Liver (tissue), 9 donors: ENCODE results near the gene TTC22. TPM values are rescaled to one million over a fixed set of nuclear protein-coding genes. Genes with fewer than 3 reads are reported as not detected.

Source experiments
- DNase-seq: peaks from one replicate; pipeline ENCODE4 v3.0.0-alpha.2; 2017; ENCODE audit warnings: low spot score
- H3K27ac ChIP-seq, 2 donors: one replicate each; pipeline ENCODE4 v1.7.0; 2013; ENCODE audit warnings: inconsistent platforms in 2 of 2, low read length in 2 of 2, control low read depth in 1 of 2, low read depth in 1 of 2, mild to moderate bottlenecking in 1 of 2
- H3K27me3 ChIP-seq, 4 donors: one replicate each; pipeline versions ENCODE4 v1.6.1 to v1.7.0; 2013; ENCODE audit warnings: low read length in 3 of 4, inconsistent platforms in 1 of 4, mild to moderate bottlenecking in 1 of 4, moderate library complexity in 1 of 4; ENCODE audit not compliant: control insufficient read depth in 4 of 4, insufficient read depth in 4 of 4
- H3K36me3 ChIP-seq, 4 donors: one replicate each; pipeline versions ENCODE4 v1.6.1 to v1.7.0; 2013; ENCODE audit warnings: low read length in 3 of 4, mild to moderate bottlenecking in 3 of 4, low read depth in 1 of 4, moderate library complexity in 1 of 4; ENCODE audit not compliant: control insufficient read depth in 4 of 4, insufficient read depth in 3 of 4
- H3K4me1 ChIP-seq, 4 donors: one replicate each; pipeline versions ENCODE4 v1.6.1 to v1.7.0; 2013; ENCODE audit warnings: low read length in 3 of 4, mild to moderate bottlenecking in 3 of 4, moderate library complexity in 1 of 4; ENCODE audit not compliant: control insufficient read depth in 4 of 4, insufficient read depth in 4 of 4
- H3K4me3 ChIP-seq, 3 donors: one replicate each; pipeline versions ENCODE4 v1.6.1 to v1.7.0; 2013; ENCODE audit warnings: low read length in 3 of 3, control low read depth in 1 of 3, low read depth in 1 of 3, mild to moderate bottlenecking in 1 of 3
- H3K9ac ChIP-seq, 2 donors: one replicate each; pipeline ENCODE4 v1.7.0; 2013; ENCODE audit warnings: low read length in 2 of 2, mild to moderate bottlenecking in 2 of 2, moderate library complexity in 2 of 2, control low read depth in 1 of 2, low read depth in 1 of 2
- H3K9me3 ChIP-seq, 4 donors: one replicate each; pipeline versions ENCODE4 v1.6.1 to v1.7.0; 2013; ENCODE audit warnings: low read length in 3 of 4; ENCODE audit not compliant: control insufficient read depth in 4 of 4
- HNF4A ChIP-seq, 2 donors: conservative IDR thresholded peaks; 2 replicates each; pipeline ENCODE4 v1.6.1; 2016; ENCODE audit warnings: antibody characterized with exemption in 2 of 2, mild to moderate bottlenecking in 2 of 2
- HNF4G ChIP-seq: IDR thresholded peaks from 2 replicates; pipeline ENCODE4 v1.6.1; 2016; ENCODE audit warnings: antibody characterized with exemption
- JUND ChIP-seq, 2 donors: IDR thresholded peaks; 2 replicates each; pipeline ENCODE4 v1.6.1; 2016; ENCODE audit warnings: antibody characterized with exemption in 2 of 2
- RAD21 ChIP-seq, 2 donors: IDR thresholded peaks; 2 replicates each; pipeline ENCODE4 v1.6.1; 2016; ENCODE audit warnings: antibody characterized with exemption in 2 of 2, mild to moderate bottlenecking in 2 of 2
- RXRA ChIP-seq, 2 donors: IDR thresholded peaks; 2 replicates each; pipeline ENCODE4 v1.6.1; 2017 to 2018; ENCODE audit warnings: antibody characterized with exemption in 2 of 2, mild to moderate bottlenecking in 1 of 2
- TAF1 ChIP-seq: conservative IDR thresholded peaks from 2 replicates; pipeline ENCODE4 v1.6.1; 2016; ENCODE audit warnings: antibody characterized with exemption, mild to moderate bottlenecking
- WGBS: extraction: QIAGEN DNeasy Blood & Tissue Kit; methylation state at CpG from one replicate; pipeline ENCODE4 v1.1.7; 2013; 5-methylcytosine and 5-hydroxymethylcytosine counted together
- polyA plus RNA-seq, 2 donors: library from polyadenylated mRNA; stranded (reverse) in 1 of 2; unstranded in 1 of 2; fragments of 200-250 nt in 1 of 2; fragments of >200 nt in 1 of 2; fragmentation: Nextera tagmentation in 1 of 2; extraction: Ambion mirVana in 1 of 2; gene quantifications; one replicate each; pipeline versions ENCODE4 v1.2.1 to v1.2.3, GENCODE V29; 2013 to 2015
- total RNA-seq, 2 donors: library from RNA; depleted of rRNA; stranded (reverse); fragments of >200 nt; gene quantifications; one replicate each; pipeline ENCODE4 v1.2.3, GENCODE V29; 2014
- TF ChIP-seq, protein P1 (sequence below): IDR thresholded peaks from 2 replicates; pipeline ENCODE4 v1.6.1; 2016; ENCODE audit warnings: antibody characterized with exemption
- TF ChIP-seq, protein P2 (sequence below): fragments of 150-350 bp; IDR thresholded peaks from 2 replicates; pipeline ENCODE4 v1.5.1; 2017; ENCODE audit warnings: improper control_type of control experiment, low read depth, low read length; ENCODE audit not compliant: missing input control
- TF ChIP-seq, protein P3 (sequence below): IDR thresholded peaks from 2 replicates; pipeline ENCODE4 v1.6.1; 2016; ENCODE audit warnings: antibody characterized with exemption, mild to moderate bottlenecking
- TF ChIP-seq, protein P4 (sequence below): IDR thresholded peaks from 2 replicates; pipeline ENCODE4 v1.6.1; 2016; ENCODE audit warnings: antibody characterized with exemption
- donor health status: healthy.
- donor health status: healthy.
- donor health status: healthy.
- donor health status: healthy.
- donor health status: healthy.

TTC22 gene
- total and polyA plus RNA-seq, 4 donors = 0.96 to 3.5 (median 2.3) TPM

DNA sequence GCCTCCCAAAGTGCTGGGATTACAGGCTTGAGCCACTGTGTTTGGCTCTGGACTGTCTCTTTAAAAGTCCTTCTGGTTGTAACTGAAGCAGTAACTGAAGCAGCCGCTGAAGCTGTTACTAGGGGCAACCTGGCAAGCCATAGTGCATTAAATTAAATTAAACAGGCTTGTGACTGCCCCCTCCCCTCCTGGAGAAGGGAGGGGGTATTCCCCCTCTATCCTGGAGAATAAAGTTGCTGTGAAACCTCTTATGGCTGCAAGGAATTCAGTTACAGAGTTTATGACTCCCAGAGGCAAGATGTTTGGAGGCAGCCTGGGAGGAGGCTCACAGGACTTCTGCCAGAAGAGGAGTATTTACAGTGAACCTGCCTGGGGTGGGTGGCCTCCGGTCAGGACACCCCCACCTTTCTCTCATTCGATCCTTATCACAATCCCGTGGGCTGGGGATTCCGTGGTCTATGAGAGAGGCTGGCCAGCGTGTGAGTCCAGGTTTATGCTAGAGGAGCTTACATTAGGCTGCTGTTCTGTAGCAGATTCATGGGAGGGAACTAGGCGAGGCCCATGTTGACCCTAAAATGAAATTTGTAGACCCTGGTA lies 8.3 kb downstream of the TTC22 start (continued):
- TF ChIP-seq HNF4G (no peak), HNF4A (conservative IDR thresholded peaks at IDR 0.05) (no peak), JUND (IDR thresholded peaks at IDR 0.05) (no peak), RXRA (IDR thresholded peaks at IDR 0.05) (no peak), RAD21 (IDR thresholded peaks at IDR 0.05) (no peak)
- TF ChIP-seq, protein P1, sequence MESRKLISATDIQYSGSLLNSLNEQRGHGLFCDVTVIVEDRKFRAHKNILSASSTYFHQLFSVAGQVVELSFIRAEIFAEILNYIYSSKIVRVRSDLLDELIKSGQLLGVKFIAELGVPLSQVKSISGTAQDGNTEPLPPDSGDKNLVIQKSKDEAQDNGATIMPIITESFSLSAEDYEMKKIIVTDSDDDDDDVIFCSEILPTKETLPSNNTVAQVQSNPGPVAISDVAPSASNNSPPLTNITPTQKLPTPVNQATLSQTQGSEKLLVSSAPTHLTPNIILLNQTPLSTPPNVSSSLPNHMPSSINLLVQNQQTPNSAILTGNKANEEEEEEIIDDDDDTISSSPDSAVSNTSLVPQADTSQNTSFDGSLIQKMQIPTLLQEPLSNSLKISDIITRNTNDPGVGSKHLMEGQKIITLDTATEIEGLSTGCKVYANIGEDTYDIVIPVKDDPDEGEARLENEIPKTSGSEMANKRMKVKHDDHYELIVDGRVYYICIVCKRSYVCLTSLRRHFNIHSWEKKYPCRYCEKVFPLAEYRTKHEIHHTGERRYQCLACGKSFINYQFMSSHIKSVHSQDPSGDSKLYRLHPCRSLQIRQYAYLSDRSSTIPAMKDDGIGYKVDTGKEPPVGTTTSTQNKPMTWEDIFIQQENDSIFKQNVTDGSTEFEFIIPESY = no peak

DNA sequence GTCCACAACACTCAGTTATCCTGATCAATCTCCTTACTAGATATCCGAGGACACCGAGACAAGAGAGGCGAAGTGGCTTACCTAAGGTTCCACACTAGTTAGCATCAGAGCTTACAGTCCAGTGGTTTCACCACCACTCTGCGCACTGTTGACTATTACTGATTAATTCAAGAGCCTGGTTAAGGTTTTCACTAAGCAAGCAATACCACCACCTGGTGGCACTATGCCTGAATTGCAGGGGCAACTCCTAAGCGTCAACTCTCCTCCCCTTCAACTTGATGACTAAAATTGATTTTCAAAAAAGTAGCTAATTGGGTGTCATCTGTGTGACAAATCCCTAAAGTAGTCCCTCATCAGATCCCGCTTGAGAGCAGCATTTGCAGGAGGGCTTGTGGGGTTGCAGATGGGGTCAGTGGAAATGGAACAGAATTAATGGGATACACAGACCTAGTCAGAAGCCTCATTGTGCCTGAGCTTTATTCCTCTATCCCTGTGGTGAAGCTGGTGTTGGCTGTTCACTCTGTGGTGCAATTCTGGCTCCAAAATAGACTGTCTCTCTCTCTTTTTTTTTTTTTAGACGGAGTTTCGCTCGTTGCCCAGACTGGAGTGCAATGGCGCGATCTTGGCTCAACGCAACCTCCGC lies 9.1 kb downstream of the TTC22 start:
- H3K9ac ChIP-seq = no peak overlapping the region

More for the DNA sequence above, 9.1 kb downstream of the TTC22 start:
- no peaks in the 10 kb centered on the region for H3K36me3 ChIP-seq
- peaks cover 0 to 8% (median 5%) of the 10 kb centered on the region in 4 donors for H3K4me1 ChIP-seq
- no peaks in the 10 kb centered on the region for H3K27me3 ChIP-seq
- H3K27ac ChIP-seq = no peak overlapping the region
- 94% methylated on average over 13 of the region's 13 CpGs for WGBS
- DNase-seq = peak; percentile 56
- no peak overlapping the region for H3K4me3 ChIP-seq
- TF ChIP-seq, protein P1 = no peak
- TF ChIP-seq, protein P2, sequence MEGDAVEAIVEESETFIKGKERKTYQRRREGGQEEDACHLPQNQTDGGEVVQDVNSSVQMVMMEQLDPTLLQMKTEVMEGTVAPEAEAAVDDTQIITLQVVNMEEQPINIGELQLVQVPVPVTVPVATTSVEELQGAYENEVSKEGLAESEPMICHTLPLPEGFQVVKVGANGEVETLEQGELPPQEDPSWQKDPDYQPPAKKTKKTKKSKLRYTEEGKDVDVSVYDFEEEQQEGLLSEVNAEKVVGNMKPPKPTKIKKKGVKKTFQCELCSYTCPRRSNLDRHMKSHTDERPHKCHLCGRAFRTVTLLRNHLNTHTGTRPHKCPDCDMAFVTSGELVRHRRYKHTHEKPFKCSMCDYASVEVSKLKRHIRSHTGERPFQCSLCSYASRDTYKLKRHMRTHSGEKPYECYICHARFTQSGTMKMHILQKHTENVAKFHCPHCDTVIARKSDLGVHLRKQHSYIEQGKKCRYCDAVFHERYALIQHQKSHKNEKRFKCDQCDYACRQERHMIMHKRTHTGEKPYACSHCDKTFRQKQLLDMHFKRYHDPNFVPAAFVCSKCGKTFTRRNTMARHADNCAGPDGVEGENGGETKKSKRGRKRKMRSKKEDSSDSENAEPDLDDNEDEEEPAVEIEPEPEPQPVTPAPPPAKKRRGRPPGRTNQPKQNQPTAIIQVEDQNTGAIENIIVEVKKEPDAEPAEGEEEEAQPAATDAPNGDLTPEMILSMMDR = peak; percentile 49
- TF ChIP-seq TAF1 (no peak), RAD21 (IDR thresholded peaks at IDR 0.05) (peak in 1 of 2 donors; percentile 57)
- TF ChIP-seq, protein P3, sequence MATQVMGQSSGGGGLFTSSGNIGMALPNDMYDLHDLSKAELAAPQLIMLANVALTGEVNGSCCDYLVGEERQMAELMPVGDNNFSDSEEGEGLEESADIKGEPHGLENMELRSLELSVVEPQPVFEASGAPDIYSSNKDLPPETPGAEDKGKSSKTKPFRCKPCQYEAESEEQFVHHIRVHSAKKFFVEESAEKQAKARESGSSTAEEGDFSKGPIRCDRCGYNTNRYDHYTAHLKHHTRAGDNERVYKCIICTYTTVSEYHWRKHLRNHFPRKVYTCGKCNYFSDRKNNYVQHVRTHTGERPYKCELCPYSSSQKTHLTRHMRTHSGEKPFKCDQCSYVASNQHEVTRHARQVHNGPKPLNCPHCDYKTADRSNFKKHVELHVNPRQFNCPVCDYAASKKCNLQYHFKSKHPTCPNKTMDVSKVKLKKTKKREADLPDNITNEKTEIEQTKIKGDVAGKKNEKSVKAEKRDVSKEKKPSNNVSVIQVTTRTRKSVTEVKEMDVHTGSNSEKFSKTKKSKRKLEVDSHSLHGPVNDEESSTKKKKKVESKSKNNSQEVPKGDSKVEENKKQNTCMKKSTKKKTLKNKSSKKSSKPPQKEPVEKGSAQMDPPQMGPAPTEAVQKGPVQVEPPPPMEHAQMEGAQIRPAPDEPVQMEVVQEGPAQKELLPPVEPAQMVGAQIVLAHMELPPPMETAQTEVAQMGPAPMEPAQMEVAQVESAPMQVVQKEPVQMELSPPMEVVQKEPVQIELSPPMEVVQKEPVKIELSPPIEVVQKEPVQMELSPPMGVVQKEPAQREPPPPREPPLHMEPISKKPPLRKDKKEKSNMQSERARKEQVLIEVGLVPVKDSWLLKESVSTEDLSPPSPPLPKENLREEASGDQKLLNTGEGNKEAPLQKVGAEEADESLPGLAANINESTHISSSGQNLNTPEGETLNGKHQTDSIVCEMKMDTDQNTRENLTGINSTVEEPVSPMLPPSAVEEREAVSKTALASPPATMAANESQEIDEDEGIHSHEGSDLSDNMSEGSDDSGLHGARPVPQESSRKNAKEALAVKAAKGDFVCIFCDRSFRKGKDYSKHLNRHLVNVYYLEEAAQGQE = no peak
- TF ChIP-seq, protein P4, sequence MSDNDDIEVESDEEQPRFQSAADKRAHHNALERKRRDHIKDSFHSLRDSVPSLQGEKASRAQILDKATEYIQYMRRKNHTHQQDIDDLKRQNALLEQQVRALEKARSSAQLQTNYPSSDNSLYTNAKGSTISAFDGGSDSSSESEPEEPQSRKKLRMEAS = no peak
- peaks cover 0 to 5% (median 0%) of the 10 kb centered on the region in 4 donors for H3K9me3 ChIP-seq
